GM19351 (cell line): ENCODE results near the gene SH3BGRL2.
"Not testable (repeated sequence)": the region's sequence is repeated elsewhere in the genome, so short reads cannot be mapped to it uniquely, and the experiment has no call there.

Experiments used
- ATAC-seq: cut with Tn5 transposase; IDR thresholded peaks from one replicate; pipeline ENCODE4 v1.9.1; 2021; ENCODE audit warnings: mild to moderate bottlenecking, moderate library complexity; ENCODE audit not compliant: unreplicated experiment

Gene SH3BGRL2

GRCh38 chr6:79734374-79734773, 103.2 kb downstream of the SH3BGRL2 start:
- no peak for ATAC-seq

GRCh38 chr6:79735183-79735582, 104.1 kb downstream of the SH3BGRL2 start:
- ATAC-seq = no peak

- ATAC-seq = no peak
Observed at GRCh38 chr6:79737172-79737571, 106.0 kb downstream of the SH3BGRL2 start.

- no peak for ATAC-seq
Observed at GRCh38 chr6:79742030-79742429, 110.9 kb downstream of the SH3BGRL2 start.

GRCh38 chr6:79745282-79745681, 114.2 kb downstream of the SH3BGRL2 start:
- ATAC-seq = not testable (repeated sequence)

GRCh38 chr6:79746325-79746724, 115.2 kb downstream of the SH3BGRL2 start:
- peak; percentile 53 for ATAC-seq

GRCh38 chr6:79750806-79751205, 119.7 kb downstream of the SH3BGRL2 start:
- no peak for ATAC-seq
